H1 (cell line): ENCODE results near the gene TENT4A. TPM values are rescaled to one million over a fixed set of nuclear protein-coding genes. Genes with fewer than 3 reads are reported as not detected.

Experiments used
- CTCF ChIA-PET: fragments of 300-600 bp; sonication (Branson Sonifier 250); formaldehyde crosslinking; loops from one replicate; lab custom pipeline; 2021; ENCODE audit not compliant: partially characterized antibody; lab: Charles Lee
- POLR2A ChIA-PET: fragments of 300-600 bp; sonication (Branson Sonifier 250); formaldehyde crosslinking; loops from one replicate; lab custom pipeline; 2021; ENCODE audit warnings: inconsistent platforms; ENCODE audit not compliant: partially characterized antibody; lab: Charles Lee
- DNase-seq, 2 experiments: peaks; one replicate each; pipeline versions ENCODE4 v3.0.0 to v3.0.0-alpha.2; 2010 to 2022; ENCODE audit warnings: low spot score in 2 of 2, low read depth in 1 of 2, mixed read lengths in 1 of 2
- FAIRE-seq: peaks from 2 replicates; lab custom pipeline; 2011; peaks lifted over from hg19 to GRCh38; lab: Jason Lieb, UNC
- H2AFZ ChIP-seq: 2 replicates; pipeline ENCODE4 v1.8.1; 2012; ENCODE audit warnings: low read length, inconsistent platforms
- H2AK5ac ChIP-seq: 2 replicates; pipeline ENCODE4 v1.6.1; 2013; ENCODE audit warnings: low read depth, low read length
- H2BK120ac ChIP-seq: replicated peaks from 2 replicates; pipeline ENCODE3; 2013; ENCODE audit warnings: low read depth, low read length, inconsistent platforms
- H2BK12ac ChIP-seq: 2 replicates; pipeline ENCODE4 v1.6.1; 2013; ENCODE audit warnings: low read depth, low read length
- H2BK15ac ChIP-seq: 2 replicates; pipeline ENCODE4 v1.6.1; 2013; ENCODE audit warnings: low read length
- H2BK20ac ChIP-seq: 2 replicates; pipeline ENCODE4 v1.6.1; 2013; ENCODE audit warnings: low read length
- H2BK5ac ChIP-seq: 2 replicates; pipeline ENCODE4 v1.6.1; 2013; ENCODE audit warnings: low read depth, low read length
- H3K14ac ChIP-seq: 2 replicates; pipeline ENCODE4 v1.6.1; 2013; ENCODE audit warnings: inconsistent platforms; ENCODE audit not compliant: insufficient read length
- H3K18ac ChIP-seq: 2 replicates; pipeline ENCODE4 v1.6.1; 2013; ENCODE audit warnings: low read length; ENCODE audit errors: extremely low read depth
- H3K23ac ChIP-seq: 2 replicates; pipeline ENCODE4 v1.6.1; 2013; ENCODE audit warnings: inconsistent platforms; ENCODE audit not compliant: insufficient read length
- H3K23me2 ChIP-seq: 2 replicates; pipeline ENCODE4 v1.6.1; 2013; ENCODE audit warnings: low read depth, low read length
- H3K27ac ChIP-seq: 2 replicates; pipeline ENCODE4 v1.6.1; 2011; ENCODE audit warnings: low read depth, low read length, inconsistent platforms
- H3K27me3 ChIP-seq, 4 experiments: replicated peaks in 1 of 4; 1 replicate in 1 of 4; 2 replicates in 3 of 4; pipeline versions ENCODE4 v1.6.1 to v1.8.1; 2011 to 2013; ENCODE audit warnings: low read length in 3 of 4, mild to moderate bottlenecking in 3 of 4, inconsistent platforms in 2 of 4, mixed read lengths in 2 of 4, moderate library complexity in 1 of 4; ENCODE audit not compliant: control insufficient read depth in 3 of 4, insufficient read depth in 3 of 4; ENCODE audit errors: extremely low read depth in 1 of 4
- H3K36me3 ChIP-seq, 4 experiments: 2 replicates each; pipeline versions ENCODE4 v1.6.1 to v1.8.1; 2011 to 2013; ENCODE audit warnings: mild to moderate bottlenecking in 4 of 4, low read length in 3 of 4, moderate library complexity in 2 of 4, control low read depth in 1 of 4, inconsistent platforms in 1 of 4; ENCODE audit not compliant: insufficient read depth in 4 of 4, control insufficient read depth in 2 of 4
- H3K4ac ChIP-seq: replicated peaks from 2 replicates; pipeline ENCODE3; 2013; ENCODE audit warnings: low read length, low read depth, mixed read lengths, inconsistent platforms; ENCODE audit not compliant: insufficient read length
- H3K4me1 ChIP-seq, 4 experiments: replicated peaks in 1 of 4; 1 replicate in 1 of 4; 2 replicates in 3 of 4; pipeline versions ENCODE4 v1.6.1 to v1.8.1; 2011 to 2013; ENCODE audit warnings: low read length in 3 of 4, inconsistent platforms in 2 of 4, mixed read lengths in 1 of 4; ENCODE audit not compliant: insufficient read depth in 4 of 4, control insufficient read depth in 3 of 4
- H3K4me2 ChIP-seq, 2 experiments: 2 replicates each; pipeline versions ENCODE4 v1.6.1 to v1.8.1; 2011 to 2013; ENCODE audit warnings: low read depth in 2 of 2, low read length in 2 of 2, control low read depth in 1 of 2, inconsistent platforms in 1 of 2, mild to moderate bottlenecking in 1 of 2; ENCODE audit not compliant: insufficient read depth in 1 of 2
- H3K4me3 ChIP-seq, 4 experiments: fragments of 200-600, 300-600 bp in 1 of 4; sonication (generic), shearing (Covaris generic), sonication (Bioruptor Twin) in 1 of 4; 2 replicates each; pipeline versions ENCODE4 v1.5.1 to v1.8.1; 2011 to 2016; ENCODE audit warnings: low read length in 4 of 4, low read depth in 3 of 4, control low read depth in 2 of 4, inconsistent platforms in 2 of 4, mild to moderate bottlenecking in 2 of 4, mixed read lengths in 1 of 4, moderate library complexity in 1 of 4; ENCODE audit not compliant: insufficient read depth in 2 of 4; ENCODE audit errors: extremely low read depth in 1 of 4
- H3K56ac ChIP-seq: replicated peaks from 2 replicates; pipeline ENCODE3; 2013; ENCODE audit warnings: low read depth, mild to moderate bottlenecking, mixed read lengths, low read length, inconsistent platforms; ENCODE audit not compliant: insufficient read length
- H3K79me1 ChIP-seq: 2 replicates; pipeline ENCODE4 v1.6.1; 2013; ENCODE audit warnings: low read depth, low read length, control low read depth
- H3K79me2 ChIP-seq, 2 experiments: 2 replicates each; pipeline versions ENCODE4 v1.6.1 to v1.8.1; 2012 to 2013; ENCODE audit warnings: low read length in 2 of 2, mild to moderate bottlenecking in 2 of 2, inconsistent platforms in 1 of 2; ENCODE audit not compliant: insufficient read depth in 2 of 2, control insufficient read depth in 1 of 2
- H3K9ac ChIP-seq, 4 experiments: replicated peaks in 1 of 4; 1 replicate in 1 of 4; 2 replicates in 3 of 4; pipeline versions ENCODE4 v1.6.1 to v1.8.1; 2011 to 2013; ENCODE audit warnings: low read depth in 3 of 4, low read length in 3 of 4, control low read depth in 2 of 4, mild to moderate bottlenecking in 2 of 4, moderate library complexity in 2 of 4, inconsistent platforms in 1 of 4; ENCODE audit errors: extremely low read depth in 1 of 4
- H3K9me3 ChIP-seq, 2 experiments: 2 replicates each; pipeline versions ENCODE4 v1.6.1 to v1.8.1; 2012 to 2013; ENCODE audit warnings: mild to moderate bottlenecking in 2 of 2, moderate library complexity in 2 of 2, control low read depth in 1 of 2, inconsistent platforms in 1 of 2, low read depth in 1 of 2, low read length in 1 of 2, mixed read lengths in 1 of 2; ENCODE audit not compliant: insufficient read depth in 2 of 2
- H4K20me1 ChIP-seq, 2 experiments: replicated peaks in 1 of 2; 2 replicates each; pipeline versions ENCODE3 to v1.8.1; 2011 to 2013; ENCODE audit warnings: inconsistent platforms in 2 of 2, low read length in 2 of 2, mild to moderate bottlenecking in 1 of 2; ENCODE audit not compliant: insufficient read depth in 2 of 2, control insufficient read depth in 1 of 2
- H4K5ac ChIP-seq: 2 replicates; pipeline ENCODE4 v1.6.1; 2013; ENCODE audit warnings: low read length, low read depth, mixed read lengths, inconsistent platforms; ENCODE audit not compliant: insufficient read length
- H4K8ac ChIP-seq: 2 replicates; pipeline ENCODE4 v1.8.0; 2013; ENCODE audit warnings: mild to moderate bottlenecking, moderate library complexity, low read length, inconsistent platforms; ENCODE audit not compliant: insufficient read depth; ENCODE audit errors: extremely low read depth
- H4K91ac ChIP-seq: replicated peaks from 2 replicates; pipeline ENCODE3; 2013; ENCODE audit warnings: low read length, mixed read lengths, inconsistent platforms; ENCODE audit not compliant: insufficient read length
- ATF2 ChIP-seq: IDR thresholded peaks from 2 replicates; pipeline ENCODE4 v1.6.1; 2012; ENCODE audit warnings: low read length, inconsistent platforms
- KDM4A ChIP-seq: IDR thresholded peaks from one replicate; pipeline ENCODE4 v1.7.1; 2012; ENCODE audit warnings: low read depth, mild to moderate bottlenecking, moderate library complexity, low read length, inconsistent platforms; ENCODE audit not compliant: severe bottlenecking
- WGBS, 2 experiments: shearing (Covaris generic) in 1 of 2; methylation state at CpG; one replicate each; pipeline versions ENCODE4 v1.1.6 to v1.1.7; 2013 to 2015; ENCODE audit warnings: low lambda C conversion rate in 2 of 2, mixed read lengths in 2 of 2, inconsistent platforms in 1 of 2, low coverage in 1 of 2, missing lambda C conversion rate in 1 of 2; ENCODE audit not compliant: insufficient replicate concordance in 2 of 2, insufficient coverage in 1 of 2, insufficient read length in 1 of 2; ENCODE audit errors: extremely low coverage in 1 of 2, missing lambda C conversion rate in 1 of 2; 5-methylcytosine and 5-hydroxymethylcytosine counted together
- polyA plus RNA-seq, 7 experiments: library from polyadenylated mRNA; depleted of rRNA in 3 of 7; stranded (reverse) in 5 of 7; unstranded in 2 of 7; fragments of >200 nt in 5 of 7; fragments of 200-250 nt in 2 of 7; gene quantifications; 1 replicate in 5 of 7; 2 replicates in 1 of 7; 4 replicates in 1 of 7; pipeline versions ENCODE4 v1.2.1 to v1.2.3, GENCODE V29; 2011 to 2013; ENCODE audit warnings: missing spikeins in 2 of 7, mixed read lengths in 2 of 7
- total RNA-seq: library from RNA; stranded (reverse); fragmentation: NEBNext Ultra II Directional; extraction: Animal tissue kit (Norgen Biotek cat#: 25700); gene quantifications from 2 replicates; pipeline ENCODE4 v1.2.1, GENCODE V29; 2021

TENT4A gene
- total and polyA plus RNA-seq, 2 of the 8 experiments (the other 6 are each of a cell fraction or from before 2014, with no cell fraction given) = 8.9 to 25.1 TPM

GRCh38 chr5:6805841-6806240 is 92.6 kb downstream of the TENT4A start:
- H3K56ac ChIP-seq = no peak overlapping the region
- H3K23ac ChIP-seq = no peak overlapping the region
- H3K14ac ChIP-seq = no peak overlapping the region
- H4K8ac ChIP-seq = no peak overlapping the region
- H3K4me1 ChIP-seq = no peaks in the 10 kb centered on the region
- H3K23me2 ChIP-seq = no peaks in the 10 kb centered on the region
- no peaks in the 10 kb centered on the region for H3K79me2 ChIP-seq
- no peak overlapping the region for H3K4ac ChIP-seq
- FAIRE-seq (no peak), DNase-seq (no peak)
- WGBS, 2 experiments = 91% methylated on average over 2 of the region's 2 CpGs; no CpG with 5 or more reads in 1 of the 2 experiments
- H2BK20ac ChIP-seq = no peak overlapping the region
- no peak overlapping the region for H3K9ac ChIP-seq
- no peak overlapping the region for H4K5ac ChIP-seq
- no peak overlapping the region for H2AK5ac ChIP-seq
- no peak overlapping the region for H3K4me3 ChIP-seq
- no peak overlapping the region for H2BK12ac ChIP-seq
- no peak overlapping the region for H3K18ac ChIP-seq
- ChIA-PET CTCF (interaction anchor here (1.5 to 5.3 kb wide), 4 partner anchors 9 to 24 kb away, joined by 3 to 27 read pairs (median 10); no protein-coding TSS in a partner anchor), POLR2A (no interaction called here)
- peaks cover 11 to 13% of the 10 kb centered on the region in 2 experiments; a peak in 3 of 4 replicates for H3K9me3 ChIP-seq
- no peaks in the 10 kb centered on the region for H4K20me1 ChIP-seq
- no peak overlapping the region for H2BK15ac ChIP-seq
- H3K36me3 ChIP-seq = no peaks in the 10 kb centered on the region
- no peaks in the 10 kb centered on the region for H3K27me3 ChIP-seq
- no peak overlapping the region for H2BK5ac ChIP-seq
- H4K91ac ChIP-seq = no peak overlapping the region
- H3K79me1 ChIP-seq = no peaks in the 10 kb centered on the region
- H3K4me2 ChIP-seq = no peak overlapping the region
- H2AFZ ChIP-seq = no peak overlapping the region
- no peak overlapping the region for H3K27ac ChIP-seq
- no peak overlapping the region for H2BK120ac ChIP-seq
- no peak for TF ChIP-seq ATF2
- no peak for TF ChIP-seq KDM4A
